Activated CD4-positive, alpha-beta T cell treated with anti-CD3 and anti-CD28 coated beads, Interleukin-2, Interleukin-4, amounts not matched to agents 100 ng/mL and 50 ng/mL, durations not matched to agents 16 hours and 8 hours (primary cell): ENCODE results near the gene CDK14.

Source experiments
- DNase-seq: peaks from one replicate; pipeline ENCODE4 v3.0.0-alpha.2; 2020; ENCODE audit warnings: low spot score

CDK14 gene

GRCh38 chr7:90642978-90643377 lies 46.9 kb downstream of the CDK14 start:
- DNase-seq: no peak

- no peak for DNase-seq
Observed at GRCh38 chr7:90645784-90646183, 49.7 kb downstream of the CDK14 start.

GRCh38 chr7:90648107-90648506 lies 52.0 kb downstream of the CDK14 start:
- no peak for DNase-seq

GRCh38 chr7:90648834-90649233 lies 52.7 kb downstream of the CDK14 start:
- no peak for DNase-seq

GRCh38 chr7:90654718-90655427 lies 58.8 kb downstream of the CDK14 start:
- DNase-seq: no peak

GRCh38 chr7:90655566-90655965 lies 59.4 kb downstream of the CDK14 start:
- DNase-seq: no peak

- no peak for DNase-seq
Observed at GRCh38 chr7:90657481-90657880, 61.4 kb downstream of the CDK14 start.

GRCh38 chr7:90660100-90660499 lies 64.0 kb downstream of the CDK14 start:
- no peak for DNase-seq

GRCh38 chr7:90660819-90661218 lies 64.7 kb downstream of the CDK14 start:
- DNase-seq: no peak

GRCh38 chr7:90661290-90662151 lies 65.4 kb downstream of the CDK14 start:
- no peak for DNase-seq

GRCh38 chr7:90663176-90663575 lies 67.1 kb downstream of the CDK14 start:
- DNase-seq: no peak

- DNase-seq: no peak
Observed at GRCh38 chr7:90666186-90666585, 70.1 kb downstream of the CDK14 start.

- no peak for DNase-seq
Observed at GRCh38 chr7:90668992-90669391, 72.9 kb downstream of the CDK14 start.

GRCh38 chr7:90669492-90669891 lies 73.4 kb downstream of the CDK14 start:
- no peak for DNase-seq

- DNase-seq: no peak
Observed at GRCh38 chr7:90671571-90671970, 75.5 kb downstream of the CDK14 start.

GRCh38 chr7:90672210-90672609 lies 76.1 kb downstream of the CDK14 start:
- no peak for DNase-seq

- DNase-seq: no peak
Observed at GRCh38 chr7:90674625-90675024, 78.5 kb downstream of the CDK14 start.

GRCh38 chr7:90675982-90676381 lies 79.9 kb downstream of the CDK14 start:
- DNase-seq: no peak

- no peak for DNase-seq
Observed at GRCh38 chr7:90677486-90678404, 81.6 kb downstream of the CDK14 start.

- no peak for DNase-seq
Observed at GRCh38 chr7:90678986-90679385, 82.9 kb downstream of the CDK14 start.

GRCh38 chr7:90680484-90680883 lies 84.4 kb downstream of the CDK14 start:
- DNase-seq: no peak

GRCh38 chr7:90681336-90682022 lies 85.4 kb downstream of the CDK14 start:
- no peak for DNase-seq
